ENCODE results near the gene RDX.

RDX gene

GRCh38 chr11:110176366-110177085, 119.9 kb downstream of the RDX start:
- no peak for TF ChIP-seq ZFX (IDR thresholded peaks at IDR 0.05; ENCODE audit: borderline replicate concordance)
- TF ChIP-seq, protein P1, sequence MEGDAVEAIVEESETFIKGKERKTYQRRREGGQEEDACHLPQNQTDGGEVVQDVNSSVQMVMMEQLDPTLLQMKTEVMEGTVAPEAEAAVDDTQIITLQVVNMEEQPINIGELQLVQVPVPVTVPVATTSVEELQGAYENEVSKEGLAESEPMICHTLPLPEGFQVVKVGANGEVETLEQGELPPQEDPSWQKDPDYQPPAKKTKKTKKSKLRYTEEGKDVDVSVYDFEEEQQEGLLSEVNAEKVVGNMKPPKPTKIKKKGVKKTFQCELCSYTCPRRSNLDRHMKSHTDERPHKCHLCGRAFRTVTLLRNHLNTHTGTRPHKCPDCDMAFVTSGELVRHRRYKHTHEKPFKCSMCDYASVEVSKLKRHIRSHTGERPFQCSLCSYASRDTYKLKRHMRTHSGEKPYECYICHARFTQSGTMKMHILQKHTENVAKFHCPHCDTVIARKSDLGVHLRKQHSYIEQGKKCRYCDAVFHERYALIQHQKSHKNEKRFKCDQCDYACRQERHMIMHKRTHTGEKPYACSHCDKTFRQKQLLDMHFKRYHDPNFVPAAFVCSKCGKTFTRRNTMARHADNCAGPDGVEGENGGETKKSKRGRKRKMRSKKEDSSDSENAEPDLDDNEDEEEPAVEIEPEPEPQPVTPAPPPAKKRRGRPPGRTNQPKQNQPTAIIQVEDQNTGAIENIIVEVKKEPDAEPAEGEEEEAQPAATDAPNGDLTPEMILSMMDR (IDR thresholded peaks at IDR 0.05): no peak

GRCh38 chr11:110174645-110175310, 121.6 kb downstream of the RDX start:
- no peak overlapping the region for H3K27ac ChIP-seq
- TF ChIP-seq, protein P1 (IDR thresholded peaks at IDR 0.05): no peak
- no peak for TF ChIP-seq ZFX (IDR thresholded peaks at IDR 0.05; ENCODE audit: borderline replicate concordance)

More at GRCh38 chr11:110176366-110177085, 119.9 kb downstream of the RDX start:
- no peak overlapping the region for H3K27ac ChIP-seq

- no peak overlapping the region for H3K27ac ChIP-seq
- TF ChIP-seq, protein P1 (IDR thresholded peaks at IDR 0.05): peak; percentile 90
- no peak for TF ChIP-seq ZFX (IDR thresholded peaks at IDR 0.05; ENCODE audit: borderline replicate concordance)
Measured at GRCh38 chr11:110173811-110174644, 122.4 kb downstream of the RDX start.

- TF ChIP-seq, protein P1 (IDR thresholded peaks at IDR 0.05): no peak
- no peak for TF ChIP-seq ZFX (IDR thresholded peaks at IDR 0.05; ENCODE audit: borderline replicate concordance)
- no peak overlapping the region for H3K27ac ChIP-seq
Measured at GRCh38 chr11:110172468-110173065, 123.8 kb downstream of the RDX start.

DNA sequence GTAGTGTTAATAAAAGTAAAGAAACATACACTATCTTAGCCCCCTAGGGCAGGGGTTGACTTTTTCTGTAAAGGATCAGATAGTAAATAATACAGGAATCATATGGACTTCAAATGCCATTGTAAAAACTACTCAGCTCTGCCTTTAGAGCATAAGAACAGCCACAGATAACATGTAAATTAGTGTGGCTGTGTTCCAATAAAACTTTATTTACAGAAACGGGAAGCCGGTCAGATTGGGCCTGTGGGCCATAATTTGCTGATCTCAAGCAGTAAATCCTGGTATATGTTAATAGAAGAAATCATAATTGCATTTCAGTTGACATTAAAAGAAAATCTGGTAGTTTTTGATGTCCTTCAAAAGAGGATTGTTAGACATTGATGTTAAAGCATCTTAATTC, 126.7 kb downstream of the RDX start:
- TF ChIP-seq, protein P1 (IDR thresholded peaks at IDR 0.05): no peak
- no peak for TF ChIP-seq ZFX (IDR thresholded peaks at IDR 0.05; ENCODE audit: borderline replicate concordance)
- H3K27ac ChIP-seq: no peak overlapping the region

DNA sequence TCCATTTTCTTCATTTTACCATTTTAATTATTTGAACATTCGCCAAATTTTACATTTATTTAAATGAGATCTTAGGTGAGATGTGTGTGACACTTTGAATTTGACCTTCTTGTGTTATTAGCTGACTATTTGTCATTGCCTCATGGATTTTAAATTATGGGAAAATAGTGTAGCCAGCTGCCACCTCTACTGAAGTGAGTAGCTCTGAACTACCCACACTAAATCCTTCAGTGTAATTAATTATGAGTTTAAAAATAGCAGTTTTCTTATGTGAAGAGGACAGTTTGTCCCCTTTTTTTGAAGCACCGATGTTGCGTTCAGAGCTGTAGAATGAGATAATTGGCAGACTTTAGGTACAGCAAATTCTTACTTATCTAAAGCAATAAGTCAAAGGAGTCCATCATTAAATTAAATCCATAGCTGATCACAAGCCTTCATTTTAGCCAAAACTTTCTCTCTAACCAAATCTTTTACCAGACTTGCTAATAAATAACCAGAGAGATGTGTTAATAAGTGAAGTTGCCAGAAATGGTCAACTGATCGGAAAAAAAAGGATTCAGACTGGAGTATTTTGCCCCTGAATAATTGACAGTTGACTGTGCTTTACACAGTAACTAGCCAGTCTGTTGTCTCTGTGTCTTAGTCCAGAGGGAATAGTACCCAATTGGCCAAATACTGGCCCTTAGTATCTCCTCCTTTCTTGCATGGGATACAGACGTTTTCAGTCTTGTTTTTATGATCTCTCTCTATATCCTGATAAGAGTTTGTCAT, 128.2 kb downstream of the RDX start:
- TF ChIP-seq ZFX (IDR thresholded peaks at IDR 0.05; ENCODE audit: borderline replicate concordance): no peak
- TF ChIP-seq, protein P1 (IDR thresholded peaks at IDR 0.05): no peak
- H3K27ac ChIP-seq: no peak overlapping the region
